ENCODE results near the gene CBLC. TPM values are rescaled to one million over a fixed set of nuclear protein-coding genes. Genes with fewer than 3 reads are reported as not detected.

Gene CBLC
- total RNA-seq, 6 donors from 2014 or later, result 2.9 to 10.5 (median 4.5) TPM

GRCh38 chr19:44795398-44795987 is 17.8 kb downstream of the CBLC start:
- whole genome bisulfite sequencing, 2 donors, result 89 to 93% methylated on average over 13 of the region's 13 CpGs
- Histone ChIP-seq H3K27ac (peak overlapping the region in 2 of 4 donors; percentile 81 to 83), H3K4me1 (peaks cover 9 to 17% (median 12%) of the 10 kb centered on the region in 4 donors)

DNA sequence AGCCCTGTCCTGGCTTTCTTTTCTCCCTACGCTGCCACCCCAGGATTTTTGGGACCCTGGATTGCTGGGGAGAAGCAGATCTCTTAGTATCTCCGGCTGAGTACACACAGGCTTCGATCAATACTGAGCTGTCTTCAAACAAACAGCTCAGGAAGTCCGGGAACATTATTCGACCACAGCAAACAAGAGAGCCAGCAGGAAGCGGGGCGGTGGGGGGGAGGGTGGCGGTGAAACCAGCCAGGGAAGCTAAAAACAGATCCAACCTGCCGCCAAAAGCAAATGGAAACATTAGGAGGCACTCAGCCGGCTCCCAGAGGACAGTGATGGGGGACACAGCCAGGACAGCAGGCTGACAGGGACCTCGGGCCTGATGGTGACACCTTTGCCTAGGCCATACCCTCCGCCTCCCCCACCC is 19.0 kb downstream of the CBLC start:
- no peaks in the 10 kb centered on the region for H3K9me3 ChIP-seq
- H3K27ac ChIP-seq, result peak overlapping the region; percentile 45 to 83 (median 77)
- H3K4me1 ChIP-seq, result peaks cover 12 to 19% (median 15%) of the 10 kb centered on the region in 4 donors
- H3K27me3 ChIP-seq, result no peaks in the 10 kb centered on the region
- H3K36me3 ChIP-seq, result no peaks in the 10 kb centered on the region
- no peak overlapping the region for H3K4me3 ChIP-seq
- TF ChIP-seq POLR2A (IDR thresholded peaks at IDR 0.05) (no peak), EP300 (IDR thresholded peaks at IDR 0.05) (no peak)
- TF ChIP-seq, protein P1, sequence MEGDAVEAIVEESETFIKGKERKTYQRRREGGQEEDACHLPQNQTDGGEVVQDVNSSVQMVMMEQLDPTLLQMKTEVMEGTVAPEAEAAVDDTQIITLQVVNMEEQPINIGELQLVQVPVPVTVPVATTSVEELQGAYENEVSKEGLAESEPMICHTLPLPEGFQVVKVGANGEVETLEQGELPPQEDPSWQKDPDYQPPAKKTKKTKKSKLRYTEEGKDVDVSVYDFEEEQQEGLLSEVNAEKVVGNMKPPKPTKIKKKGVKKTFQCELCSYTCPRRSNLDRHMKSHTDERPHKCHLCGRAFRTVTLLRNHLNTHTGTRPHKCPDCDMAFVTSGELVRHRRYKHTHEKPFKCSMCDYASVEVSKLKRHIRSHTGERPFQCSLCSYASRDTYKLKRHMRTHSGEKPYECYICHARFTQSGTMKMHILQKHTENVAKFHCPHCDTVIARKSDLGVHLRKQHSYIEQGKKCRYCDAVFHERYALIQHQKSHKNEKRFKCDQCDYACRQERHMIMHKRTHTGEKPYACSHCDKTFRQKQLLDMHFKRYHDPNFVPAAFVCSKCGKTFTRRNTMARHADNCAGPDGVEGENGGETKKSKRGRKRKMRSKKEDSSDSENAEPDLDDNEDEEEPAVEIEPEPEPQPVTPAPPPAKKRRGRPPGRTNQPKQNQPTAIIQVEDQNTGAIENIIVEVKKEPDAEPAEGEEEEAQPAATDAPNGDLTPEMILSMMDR (IDR thresholded peaks at IDR 0.05), result no peak
- DNase-seq (no peak), ATAC-seq (ENCODE audit: low FRiP score in 2 of 2) (no peak)
- 18 to 33% methylated on average over 12 of the region's 12 CpGs for WGBS, 2 donors

More at GRCh38 chr19:44795398-44795987, 17.8 kb downstream of the CBLC start:
- Histone ChIP-seq H3K27me3 (no peaks in the 10 kb centered on the region), H3K36me3 (no peaks in the 10 kb centered on the region), H3K9me3 (no peaks in the 10 kb centered on the region), H3K4me3 (no peak overlapping the region)
- TF ChIP-seq POLR2A (IDR thresholded peaks at IDR 0.05) (no peak), EP300 (IDR thresholded peaks at IDR 0.05) (no peak), POLR2AphosphoS5 (IDR thresholded peaks at IDR 0.05) (no peak)
- TF ChIP-seq, protein P1 (IDR thresholded peaks at IDR 0.05), result no peak
- ATAC-seq (ENCODE audit: low FRiP score in 2 of 2), result no peak
- DNase-seq, result no peak

GRCh38 chr19:44799627-44800346 is 22.1 kb downstream of the CBLC start:
- ATAC-seq (ENCODE audit: low FRiP score in 2 of 2) (no peak), DNase-seq (no peak)
- Histone ChIP-seq H3K4me1 (peaks cover 12 to 19% (median 13%) of the 10 kb centered on the region in 4 donors), H3K36me3 (no peaks in the 10 kb centered on the region), H3K27me3 (no peaks in the 10 kb centered on the region), H3K9me3 (no peaks in the 10 kb centered on the region), H3K27ac (peak overlapping the region in 3 of 4 donors; percentile 2 to 41 (median 12)), H3K4me3 (no peak overlapping the region)
- TF ChIP-seq POLR2AphosphoS5 (IDR thresholded peaks at IDR 0.05), result no peak
- 70 to 71% methylated on average over 7 to 10 of the region's 10 CpGs for WGBS, 2 donors

DNA sequence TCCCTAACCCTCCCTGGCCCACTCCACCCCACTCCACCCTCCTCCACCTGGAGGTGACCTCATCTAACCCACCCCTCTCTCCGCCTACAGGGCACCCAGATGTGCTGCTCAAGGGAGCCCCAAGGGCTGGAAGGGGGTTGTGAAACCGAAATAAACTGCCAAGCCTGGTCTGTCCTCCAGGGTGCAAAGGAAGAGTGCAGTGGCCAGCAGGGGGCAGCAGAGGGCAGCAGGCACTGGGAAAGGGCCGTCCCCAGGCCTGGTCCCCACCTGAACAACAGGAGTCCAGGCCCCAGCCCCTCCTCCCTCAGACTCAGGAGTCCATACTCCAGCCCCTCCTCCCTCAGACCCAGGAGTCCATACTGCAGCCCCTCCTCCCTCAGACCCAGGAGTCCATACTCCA is 22.8 kb downstream of the CBLC start:
- no peaks in the 10 kb centered on the region for H3K36me3 ChIP-seq
- TF ChIP-seq, protein P1 (IDR thresholded peaks at IDR 0.05), result peak; percentile 90 to 98 (median 96)
- no peak for TF ChIP-seq POLR2A (IDR thresholded peaks at IDR 0.05)
- H3K4me1 ChIP-seq, result peaks cover 12 to 19% (median 13%) of the 10 kb centered on the region in 4 donors
- no peaks in the 10 kb centered on the region for H3K27me3 ChIP-seq
- DNase-seq (peak; percentile 88 to 90), ATAC-seq (ENCODE audit: low FRiP score in 2 of 2) (peak; percentile 93 to 96)
- WGBS, 2 donors, result 0 to 13% methylated on average over 1 to 3 of the region's 3 CpGs
- H3K9me3 ChIP-seq, result no peaks in the 10 kb centered on the region
- peak overlapping the region in 3 of 4 donors; percentile 2 to 41 (median 12) for H3K27ac ChIP-seq
- H3K4me3 ChIP-seq, result no peak overlapping the region

- 77 to 87% methylated on average over 10 to 13 of the region's 13 CpGs for WGBS, 2 donors
- H3K4me3 ChIP-seq, result no peak overlapping the region
- no peaks in the 10 kb centered on the region for H3K36me3 ChIP-seq
- ATAC-seq (ENCODE audit: low FRiP score in 2 of 2), result no peak
- TF ChIP-seq, protein P1 (IDR thresholded peaks at IDR 0.05), result no peak
- TF ChIP-seq POLR2AphosphoS5 (IDR thresholded peaks at IDR 0.05), result no peak
- TF ChIP-seq EP300 (IDR thresholded peaks at IDR 0.05), result no peak
- no peak for TF ChIP-seq POLR2A (IDR thresholded peaks at IDR 0.05)
- peaks cover 17 to 26% (median 21%) of the 10 kb centered on the region in 4 donors for H3K4me1 ChIP-seq
- DNase-seq, result no peak
- no peaks in the 10 kb centered on the region for H3K9me3 ChIP-seq
- H3K27me3 ChIP-seq, result no peaks in the 10 kb centered on the region
- H3K27ac ChIP-seq, result no peak overlapping the region
Measured at GRCh38 chr19:44803442-44804428, 26.0 kb downstream of the CBLC start.

Measured in upper lobe of left lung (tissue), 6 donors.